Activated CD8-positive, alpha-beta T cell treated with anti-CD3 and anti-CD28 coated beads, Interleukin-2, amount 10 ng/mL, durations not matched to agents 7 days and 5 days (primary cell): Measurements from ENCODE around the gene SBNO2. TPM values are rescaled to one million over a fixed set of nuclear protein-coding genes. Genes with fewer than 3 reads are reported as not detected.
A peak's percentile ranks its signal among the peaks of the same experiment; 100 is the strongest.

Experiments used
- ATAC-seq: fragments of 150-1000 bp; cut with Tn5 transposase; one replicate; pipeline ENCODE4 v1.10.0; 2021; ENCODE audit warnings: moderate library complexity
- CTCF ChIA-PET: fragments of 350-600 bp; sonication (Branson Sonifier 250); formaldehyde crosslinking; loops from one replicate; lab custom pipeline; 2021; ENCODE audit warnings: antibody characterized with exemption; lab: Charles Lee
- POLR2A ChIA-PET: fragments of 350-600 bp; sonication (Branson Sonifier 250); formaldehyde crosslinking; loops from one replicate; lab custom pipeline; 2021; ENCODE audit warnings: antibody characterized with exemption; lab: Charles Lee
- DNase-seq: peaks from one replicate; pipeline ENCODE4 v3.0.0-alpha.2; 2020
- H3K27ac Mint-ChIP-seq: one replicate; pipeline ENCODE4 v1.8.0; 2021; ENCODE audit warnings: mild to moderate bottlenecking, mixed read lengths
- H3K27me3 Mint-ChIP-seq: one replicate; pipeline ENCODE4 v1.8.0; 2021; ENCODE audit warnings: low read depth, mixed read lengths
- H3K36me3 Mint-ChIP-seq: one replicate; pipeline ENCODE4 v1.8.0; 2021; ENCODE audit warnings: low read depth, mixed read lengths
- H3K4me1 Mint-ChIP-seq: one replicate; pipeline ENCODE4 v1.8.0; 2021; ENCODE audit warnings: low read depth, mixed read lengths
- H3K4me3 Mint-ChIP-seq: one replicate; pipeline ENCODE4 v1.8.0; 2021; ENCODE audit warnings: mild to moderate bottlenecking, mixed read lengths
- H3K9me3 Mint-ChIP-seq: one replicate; pipeline ENCODE4 v1.8.0; 2022; ENCODE audit warnings: mixed read lengths; ENCODE audit not compliant: insufficient read depth
- total RNA-seq, 2 experiments: library from RNA; stranded (reverse); gene quantifications; one replicate each; pipeline ENCODE4 v1.2.3, GENCODE V29; 2021

The SBNO2 gene
- total RNA-seq, 2 experiments from 2014 or later = 58.6 to 70.5 TPM

DNA sequence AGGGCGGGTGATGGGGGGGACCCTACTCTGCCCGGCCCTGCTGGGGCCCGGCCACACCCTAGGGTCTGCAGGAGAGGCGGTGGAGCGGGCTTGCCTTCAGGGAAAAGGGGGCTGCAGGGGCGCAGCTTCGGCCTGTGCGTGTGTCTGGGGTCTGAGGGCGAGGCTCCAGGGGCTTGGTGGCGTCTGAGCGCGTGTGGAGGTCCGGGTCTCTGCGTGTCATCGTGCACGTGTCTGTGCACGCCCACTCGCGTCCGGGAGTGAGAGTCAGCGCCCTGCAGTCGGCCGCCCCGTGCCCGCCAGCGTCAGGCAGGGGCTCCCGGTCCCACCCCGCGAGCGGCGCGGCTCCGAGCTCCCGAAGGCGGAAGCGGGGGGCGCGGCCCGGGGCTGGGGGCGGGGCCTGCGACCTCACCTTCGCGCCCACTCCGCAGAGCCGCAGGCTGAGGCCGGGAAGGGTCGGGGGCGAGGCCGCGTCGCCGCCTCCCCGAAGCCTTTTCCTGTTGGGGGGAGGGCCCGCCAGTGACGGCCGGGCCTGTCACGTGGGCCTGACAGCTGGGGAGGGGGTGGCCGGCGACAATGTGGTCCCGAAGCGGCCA lies 107.2 kb downstream of the SBNO2 start, which contains the start of gene ARHGAP45:
ARHGAP45 (plus strand) TSS at position 420 of the 593 bp plus-strand sequence. CDS start 239 bp downstream, outside the sequence.
- peak; percentile 90 for DNase-seq
- no peaks in the 10 kb centered on the region for H3K9me3 Mint-ChIP-seq
- peak; percentile 60 for ATAC-seq
- CTCF ChIA-PET = interaction anchor here (0.5 to 4.8 kb wide), 16 partner anchors 9 to 200 kb away, joined by 3 to 33 read pairs (median 6); partner anchors contain the start of genes ABCA7 and CNN2
- H3K27me3 Mint-ChIP-seq = no peaks in the 10 kb centered on the region
- H3K4me1 Mint-ChIP-seq = peaks cover 53% of the 10 kb centered on the region
- peak within 1 kb of the TSS; percentile 96 for H3K27ac Mint-ChIP-seq
- H3K4me3 Mint-ChIP-seq = peak within 1 kb of the TSS; percentile 91
- peaks cover 34% of the 10 kb centered on the region for H3K36me3 Mint-ChIP-seq
- POLR2A ChIA-PET = interaction anchor here (0.7 to 5.5 kb wide), 19 partner anchors 11 to 202 kb away, joined by 3 to 113 read pairs (median 5); partner anchors contain the start of genes ABCA7, CIRBP, CNN2 and GPX4

GRCh38 chr19:1066251-1066747 lies 107.8 kb downstream of the SBNO2 start:
- H3K36me3 Mint-ChIP-seq = peaks cover 33% of the 10 kb centered on the region
- peak overlapping the region; percentile 91 for H3K4me3 Mint-ChIP-seq
- peaks cover 50% of the 10 kb centered on the region for H3K4me1 Mint-ChIP-seq
- DNase-seq (no peak), ATAC-seq (no peak)
- H3K9me3 Mint-ChIP-seq = no peaks in the 10 kb centered on the region
- ChIA-PET CTCF (interaction anchor here (0.5 to 4.8 kb wide), 12 partner anchors 10 to 200 kb away, joined by 3 to 33 read pairs (median 9); partner anchors contain the start of gene ABCA7), POLR2A (interaction anchor here (1.0 to 5.5 kb wide), 11 partner anchors 11 to 46 kb away, joined by 3 to 113 read pairs (median 8); partner anchors contain the start of genes ABCA7, GPX4, RNU6-2 and TMEM259)
- no peaks in the 10 kb centered on the region for H3K27me3 Mint-ChIP-seq
- H3K27ac Mint-ChIP-seq = peak overlapping the region; percentile 90

GRCh38 chr19:1065606-1066109 lies 108.4 kb downstream of the SBNO2 start:
- H3K27ac Mint-ChIP-seq = peak overlapping the region; percentile 57
- peaks cover 50% of the 10 kb centered on the region for H3K4me1 Mint-ChIP-seq
- H3K27me3 Mint-ChIP-seq = no peaks in the 10 kb centered on the region
- H3K36me3 Mint-ChIP-seq = peaks cover 33% of the 10 kb centered on the region
- no peaks in the 10 kb centered on the region for H3K9me3 Mint-ChIP-seq
- ATAC-seq = no peak
- ChIA-PET POLR2A (interaction anchor here (1.7 to 5.5 kb wide), 4 partner anchors 13 to 27 kb away, joined by 7 to 113 read pairs (median 36); partner anchors contain the start of gene ABCA7), CTCF (interaction anchor here (1.0 to 4.8 kb wide), 11 partner anchors 9 to 201 kb away, joined by 3 to 33 read pairs (median 5); partner anchors contain the start of gene ABCA7)
- peak overlapping the region; percentile 38 for H3K4me3 Mint-ChIP-seq
- no peak for DNase-seq

DNA sequence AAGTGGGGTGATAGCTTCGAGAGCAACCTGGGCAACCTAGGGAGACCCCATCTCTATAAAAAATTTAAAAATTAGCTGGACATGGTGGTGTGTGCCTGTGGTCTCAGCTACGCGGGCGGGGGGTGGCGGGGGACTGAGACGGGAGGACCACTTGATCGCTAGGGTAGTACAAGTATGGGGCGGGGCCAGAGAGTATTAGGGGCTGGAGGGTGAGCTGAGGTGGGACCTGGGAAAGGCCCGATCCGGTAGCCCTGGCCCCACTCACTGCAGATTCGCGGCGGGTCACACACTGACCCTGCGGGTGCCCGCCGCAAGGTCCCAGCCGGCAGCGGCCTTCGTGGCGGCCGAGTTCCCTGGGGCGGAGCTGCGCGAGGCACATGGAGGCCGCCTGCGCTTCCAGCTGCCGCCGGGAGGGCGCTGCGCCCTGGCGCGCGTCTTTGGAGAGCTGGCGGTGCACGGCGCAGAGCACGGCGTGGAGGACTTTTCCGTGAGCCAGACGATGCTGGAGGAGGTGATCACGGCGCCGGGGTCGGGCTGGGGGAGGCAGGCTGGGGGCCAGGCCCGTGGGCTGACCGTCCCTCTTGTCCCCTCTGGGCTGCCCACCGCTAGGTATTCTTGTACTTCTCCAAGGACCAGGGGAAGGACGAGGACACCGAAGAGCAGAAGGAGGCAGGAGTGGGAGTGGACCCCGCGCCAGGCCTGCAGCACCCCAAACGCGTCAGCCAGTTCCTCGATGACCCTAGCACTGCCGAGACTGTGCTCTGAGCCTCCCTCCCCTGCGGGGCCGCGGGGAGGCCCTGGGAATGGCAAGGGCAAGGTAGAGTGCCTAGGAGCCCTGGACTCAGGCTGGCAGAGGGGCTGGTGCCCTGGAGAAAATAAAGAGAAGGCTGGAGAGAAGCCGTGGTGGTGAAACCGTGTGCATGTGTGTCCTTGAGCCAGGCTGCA lies 109.1 kb downstream of the SBNO2 start:
- H3K27me3 Mint-ChIP-seq = no peaks in the 10 kb centered on the region
- ChIA-PET CTCF (interaction anchor here (0.9 to 4.8 kb wide), 18 partner anchors 10 to 179 kb away, joined by 3 to 33 read pairs (median 5); partner anchors contain the start of gene ABCA7), POLR2A (interaction anchor here (0.8 to 5.5 kb wide), 4 partner anchors 14 to 25 kb away, joined by 3 to 113 read pairs (median 8); partner anchors contain the start of gene ABCA7)
- H3K4me1 Mint-ChIP-seq = peaks cover 48% of the 10 kb centered on the region
- H3K9me3 Mint-ChIP-seq = no peaks in the 10 kb centered on the region
- H3K36me3 Mint-ChIP-seq = peaks cover 31% of the 10 kb centered on the region
- H3K27ac Mint-ChIP-seq = peak overlapping the region; percentile 74
- ATAC-seq = peak; percentile 38
- peak; percentile 77 for DNase-seq
- H3K4me3 Mint-ChIP-seq = peak overlapping the region; percentile 19

DNA sequence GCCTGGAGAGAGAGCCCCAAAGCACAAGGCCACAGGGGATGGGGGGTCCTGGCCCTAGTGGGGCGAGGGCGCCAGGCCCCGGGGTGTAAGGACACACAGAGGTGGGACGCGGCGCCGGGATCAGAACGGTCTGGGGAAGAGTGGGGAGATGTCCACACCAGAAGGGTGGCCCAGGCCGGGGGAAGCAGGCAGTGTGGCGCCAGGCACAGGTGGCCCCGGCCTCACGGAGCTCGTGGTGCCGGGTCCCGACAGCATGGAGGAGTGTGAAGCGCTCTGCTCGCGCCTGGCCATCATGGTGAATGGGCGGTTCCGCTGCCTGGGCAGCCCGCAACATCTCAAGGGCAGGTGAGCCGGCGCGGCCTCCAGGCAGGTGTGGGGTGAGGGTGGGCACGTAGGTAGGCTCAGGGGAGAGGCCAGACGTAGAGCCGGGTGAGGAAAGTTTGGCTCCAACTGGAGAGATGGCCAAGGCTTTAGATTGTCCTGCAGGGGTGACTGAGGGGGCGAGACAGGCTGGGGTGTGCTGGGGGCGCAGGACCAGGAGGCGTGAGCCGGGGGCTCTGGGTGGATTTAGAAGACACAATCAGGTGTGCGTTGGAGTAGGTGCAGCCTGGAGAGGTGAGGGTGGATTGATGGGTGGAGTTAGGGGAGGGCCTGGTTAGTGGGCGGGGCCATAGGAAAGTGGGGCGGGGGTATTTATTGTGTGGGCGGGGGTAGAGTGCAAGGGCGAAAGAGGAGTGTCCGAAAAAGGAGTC lies 110.0 kb downstream of the SBNO2 start:
- Mint-ChIP-seq H3K4me3 (no peak overlapping the region), H3K36me3 (peaks cover 31% of the 10 kb centered on the region), H3K9me3 (no peaks in the 10 kb centered on the region), H3K4me1 (peaks cover 42% of the 10 kb centered on the region), H3K27me3 (no peaks in the 10 kb centered on the region), H3K27ac (peak overlapping the region; percentile 37)
- CTCF ChIA-PET = interaction anchor here (0.9 to 4.8 kb wide), 14 partner anchors 9 to 180 kb away, joined by 3 to 33 read pairs (median 5); partner anchors contain the start of gene ABCA7
- POLR2A ChIA-PET = interaction anchor here (0.8 to 5.5 kb wide), 4 partner anchors 15 to 26 kb away, joined by 3 to 113 read pairs (median 8); partner anchors contain the start of gene ABCA7
- no peak for ATAC-seq
- DNase-seq = no peak

DNA sequence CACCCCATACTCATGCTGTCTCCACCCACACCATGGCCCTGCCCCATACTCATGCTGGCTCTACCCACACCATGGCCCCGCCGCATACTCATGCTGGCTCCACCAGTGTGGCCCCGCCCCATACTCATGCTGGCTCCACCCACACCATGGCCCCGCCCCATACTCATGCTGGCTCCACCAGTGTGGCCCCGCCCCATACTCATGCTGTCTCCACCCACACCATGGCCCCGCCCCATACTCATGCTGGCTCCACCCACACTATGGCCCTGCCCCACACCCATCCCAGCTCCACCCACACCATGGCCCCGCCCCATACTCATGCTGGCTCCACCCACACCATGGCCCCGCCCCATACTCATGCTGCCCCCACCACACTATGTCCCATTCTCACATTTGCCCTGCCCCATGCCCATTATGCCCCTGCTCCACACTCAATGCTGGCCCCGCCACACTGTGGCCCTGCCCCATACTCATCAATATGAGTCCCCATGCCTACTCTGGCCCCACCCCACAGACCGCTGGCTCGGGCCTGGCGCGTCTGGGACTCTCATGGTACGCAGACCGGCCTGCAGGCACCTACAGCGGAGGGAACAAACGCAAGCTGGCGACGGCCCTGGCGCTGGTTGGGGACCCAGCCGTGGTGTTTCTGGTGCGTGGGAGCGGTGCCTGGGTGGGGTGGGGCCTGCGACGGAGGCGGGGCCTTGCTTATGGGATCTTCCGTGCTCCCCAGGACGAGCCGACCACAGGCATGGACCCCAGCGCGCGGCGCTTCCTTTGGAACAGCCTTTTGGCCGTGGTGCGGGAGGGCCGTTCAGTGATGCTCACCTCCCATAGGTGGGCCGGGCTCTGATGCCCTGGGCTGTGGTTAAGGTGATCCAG lies 110.8 kb downstream of the SBNO2 start:
- POLR2A ChIA-PET = interaction anchor here (0.7 to 5.5 kb wide), 2 partner anchors 16 to 22 kb away, joined by 3 to 113 read pairs; no protein-coding TSS in a partner anchor
- ATAC-seq = no peak

GRCh38 chr19:1062387-1063029 lies 111.6 kb downstream of the SBNO2 start:
- Mint-ChIP-seq H3K27me3 (no peaks in the 10 kb centered on the region), H3K4me1 (peaks cover 45% of the 10 kb centered on the region), H3K4me3 (no peak overlapping the region), H3K36me3 (peaks cover 35% of the 10 kb centered on the region), H3K9me3 (no peaks in the 10 kb centered on the region), H3K27ac (no peak overlapping the region)
- DNase-seq (peak; percentile 56), ATAC-seq (no peak)
- ChIA-PET POLR2A (interaction anchor here (0.7 kb wide), 1 partner anchor 22 kb away, joined by 3 read pairs; no protein-coding TSS in a partner anchor), CTCF (no interaction called here)

More for the DNA sequence above, 110.8 kb downstream of the SBNO2 start:
- H3K27me3 Mint-ChIP-seq = no peaks in the 10 kb centered on the region
- DNase-seq = peak; percentile 69
- H3K9me3 Mint-ChIP-seq = no peaks in the 10 kb centered on the region
- H3K36me3 Mint-ChIP-seq = peaks cover 29% of the 10 kb centered on the region
- H3K4me1 Mint-ChIP-seq = peaks cover 39% of the 10 kb centered on the region
- H3K27ac Mint-ChIP-seq = no peak overlapping the region
- H3K4me3 Mint-ChIP-seq = no peak overlapping the region
- CTCF ChIA-PET = interaction anchor here (4.8 kb wide), 1 partner anchor 23 kb away, joined by 33 read pairs; the partner anchor contains the start of gene ABCA7

DNA sequence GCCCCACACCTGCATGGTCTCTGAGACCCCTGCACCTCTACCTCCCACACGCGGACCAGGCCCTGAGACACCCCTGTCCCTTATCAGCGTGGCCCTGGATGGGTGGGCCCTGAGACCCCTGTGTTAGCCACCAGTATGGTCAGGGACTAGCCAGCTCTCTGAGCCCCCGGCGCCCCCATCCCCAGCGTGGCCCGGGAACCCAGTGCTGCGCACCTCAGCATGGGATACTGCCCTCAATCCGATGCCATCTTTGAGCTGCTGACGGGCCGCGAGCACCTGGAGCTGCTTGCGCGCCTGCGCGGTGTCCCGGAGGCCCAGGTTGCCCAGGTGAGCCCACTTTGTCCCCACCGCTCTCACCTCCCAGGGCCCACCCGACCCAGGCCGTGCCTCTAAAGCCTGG lies 112.1 kb downstream of the SBNO2 start:
- DNase-seq (no peak), ATAC-seq (no peak)
- H3K27me3 Mint-ChIP-seq = no peaks in the 10 kb centered on the region
- POLR2A ChIA-PET = interaction anchor here (0.7 kb wide), 1 partner anchor 21 kb away, joined by 3 read pairs; no protein-coding TSS in a partner anchor
- peaks cover 49% of the 10 kb centered on the region for H3K4me1 Mint-ChIP-seq
- H3K27ac Mint-ChIP-seq = no peak overlapping the region
- CTCF ChIA-PET = no interaction called here
- H3K4me3 Mint-ChIP-seq = no peak overlapping the region
- peaks cover 40% of the 10 kb centered on the region for H3K36me3 Mint-ChIP-seq
- H3K9me3 Mint-ChIP-seq = no peaks in the 10 kb centered on the region

DNA sequence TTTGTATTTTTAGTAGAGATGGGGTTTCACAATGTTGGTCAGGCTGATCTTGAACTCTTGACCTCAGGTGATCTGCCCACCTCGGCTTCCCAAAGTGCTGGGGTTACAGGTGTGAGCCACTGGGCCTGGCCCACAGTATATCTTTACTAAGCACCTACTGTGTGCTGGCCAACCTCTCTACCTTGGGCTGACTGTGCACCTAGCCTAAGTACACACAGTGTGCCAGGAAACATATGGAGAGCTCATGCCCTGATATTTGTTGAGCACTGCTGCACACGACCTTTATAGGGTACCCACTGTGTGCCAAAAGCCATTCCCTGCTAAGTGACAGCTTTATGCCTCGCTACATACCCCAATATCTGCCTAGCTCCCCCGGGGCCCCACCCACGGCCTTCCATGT lies 113.4 kb downstream of the SBNO2 start:
- no peak for DNase-seq
- H3K27me3 Mint-ChIP-seq = no peaks in the 10 kb centered on the region
- peaks cover 38% of the 10 kb centered on the region for H3K4me1 Mint-ChIP-seq
- no peaks in the 10 kb centered on the region for H3K9me3 Mint-ChIP-seq
- peaks cover 51% of the 10 kb centered on the region for H3K36me3 Mint-ChIP-seq
- no peak for ATAC-seq
- no peak overlapping the region for H3K27ac Mint-ChIP-seq
- ChIA-PET CTCF (interaction anchor here (1.1 kb wide), 1 partner anchor 39 kb away, joined by 3 read pairs; the partner anchor contains the start of gene RNU6-2), POLR2A (no interaction called here)
- no peak overlapping the region for H3K4me3 Mint-ChIP-seq
